ENCODE data around the gene EMX1.

EMX1 gene

DNA sequence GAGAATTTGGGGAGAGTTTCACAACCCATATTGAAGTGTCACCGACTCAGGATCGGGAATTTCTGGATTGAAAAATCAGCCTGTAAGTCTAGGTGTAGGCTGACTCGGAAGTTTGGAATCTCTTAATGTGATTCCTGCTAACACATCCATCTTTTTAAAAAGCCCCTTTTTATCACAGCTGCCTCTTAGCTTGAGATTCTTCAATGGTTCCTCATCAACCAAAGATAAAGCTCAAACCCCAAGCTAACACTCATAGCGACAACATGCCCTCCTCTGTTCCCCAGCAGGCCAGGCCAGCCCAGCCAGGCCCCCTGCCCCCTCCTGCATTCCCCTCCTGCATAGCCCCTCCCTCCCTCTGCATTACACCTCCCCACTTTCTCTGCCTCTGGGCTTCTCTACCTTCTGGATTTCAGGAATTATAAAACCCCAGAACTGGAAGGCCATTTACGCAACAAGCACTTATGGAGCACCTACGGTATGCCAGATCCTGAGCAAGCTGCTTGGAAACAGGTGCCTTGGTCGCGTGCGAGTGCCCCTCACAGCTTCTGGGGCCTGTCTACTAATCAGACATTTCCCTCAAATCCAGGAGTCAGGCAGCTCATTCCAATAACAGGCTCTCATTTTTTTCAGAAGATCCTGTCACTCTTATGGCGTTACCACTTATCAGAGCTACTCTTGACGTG, 63.4 kb downstream of the EMX1 start:
- DNase-seq (ENCODE audit: low spot score), result no peak

DNA sequence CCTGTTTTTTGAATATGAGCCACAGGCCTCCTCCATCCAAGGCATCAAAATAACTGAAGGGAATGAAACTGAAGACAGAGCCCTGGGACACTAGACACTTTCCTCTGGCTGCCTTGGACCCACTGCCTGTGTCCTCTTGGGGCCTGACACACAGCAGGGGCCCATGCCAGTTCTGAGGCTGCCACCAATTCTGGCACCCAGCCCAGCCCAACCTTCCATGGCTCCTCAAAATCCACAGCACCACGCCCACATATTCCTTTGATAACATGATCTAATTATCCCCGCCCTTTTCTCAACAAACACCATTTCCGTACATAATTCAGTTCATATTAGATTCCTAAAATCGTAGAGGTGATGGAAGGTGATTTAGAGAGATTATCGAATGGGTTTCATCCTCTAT, 64.2 kb downstream of the EMX1 start:
- no peak for DNase-seq (ENCODE audit: low spot score)

DNA sequence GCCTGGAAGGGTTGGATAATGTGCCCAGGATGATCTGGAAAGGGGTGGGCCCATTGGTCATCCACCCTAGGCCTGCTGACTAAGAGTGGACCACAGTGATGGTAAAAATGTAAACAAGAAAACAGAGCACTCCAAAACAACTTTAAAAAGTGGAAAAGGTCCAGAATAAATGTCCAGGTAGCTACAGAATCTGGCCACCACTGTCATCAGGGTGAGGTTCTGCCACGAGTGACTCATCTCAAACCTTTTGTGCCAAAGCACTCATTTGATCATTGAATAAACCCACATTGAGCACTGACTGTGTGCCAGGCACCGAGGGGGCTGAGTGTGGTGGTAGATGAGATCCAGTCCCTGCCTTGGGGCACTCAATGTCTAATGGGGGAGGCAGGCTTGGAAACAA, 64.9 kb downstream of the EMX1 start:
- no peak for DNase-seq (ENCODE audit: low spot score)

DNA sequence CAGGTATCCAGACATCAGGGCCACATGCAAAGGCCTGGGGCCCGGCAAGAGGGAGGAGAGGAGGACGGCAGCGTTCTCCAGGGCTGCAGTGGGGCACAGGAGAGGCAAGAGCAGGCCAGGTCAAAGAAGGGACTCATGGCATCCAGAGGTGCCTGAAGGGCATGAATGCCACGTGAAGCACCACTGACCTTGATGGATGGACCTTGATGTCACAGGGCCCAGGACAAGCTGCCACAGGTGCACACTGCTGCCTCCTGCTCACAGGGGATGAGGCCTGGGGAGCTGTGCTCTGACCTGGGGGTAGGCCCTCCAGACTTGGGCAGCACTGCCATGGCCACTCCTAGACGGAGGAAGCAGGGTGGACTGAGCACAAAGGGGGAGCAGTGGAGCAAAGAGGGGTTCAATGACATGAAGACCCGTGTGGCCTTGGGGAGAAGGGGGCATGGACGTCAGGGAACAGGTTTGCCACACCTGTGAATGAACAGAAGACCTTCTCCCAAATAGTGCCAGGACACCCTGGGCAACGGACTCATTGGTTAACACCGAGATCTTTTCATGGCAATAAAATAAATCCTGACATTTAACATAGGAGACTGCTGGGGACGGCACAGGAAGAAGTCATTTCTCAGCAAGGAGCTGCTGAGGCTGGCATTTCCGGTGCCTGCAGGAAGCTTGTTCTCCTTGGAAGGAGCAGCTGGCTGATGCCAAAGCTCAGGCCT, 65.6 kb downstream of the EMX1 start:
- no peak for DNase-seq (ENCODE audit: low spot score)

DNA sequence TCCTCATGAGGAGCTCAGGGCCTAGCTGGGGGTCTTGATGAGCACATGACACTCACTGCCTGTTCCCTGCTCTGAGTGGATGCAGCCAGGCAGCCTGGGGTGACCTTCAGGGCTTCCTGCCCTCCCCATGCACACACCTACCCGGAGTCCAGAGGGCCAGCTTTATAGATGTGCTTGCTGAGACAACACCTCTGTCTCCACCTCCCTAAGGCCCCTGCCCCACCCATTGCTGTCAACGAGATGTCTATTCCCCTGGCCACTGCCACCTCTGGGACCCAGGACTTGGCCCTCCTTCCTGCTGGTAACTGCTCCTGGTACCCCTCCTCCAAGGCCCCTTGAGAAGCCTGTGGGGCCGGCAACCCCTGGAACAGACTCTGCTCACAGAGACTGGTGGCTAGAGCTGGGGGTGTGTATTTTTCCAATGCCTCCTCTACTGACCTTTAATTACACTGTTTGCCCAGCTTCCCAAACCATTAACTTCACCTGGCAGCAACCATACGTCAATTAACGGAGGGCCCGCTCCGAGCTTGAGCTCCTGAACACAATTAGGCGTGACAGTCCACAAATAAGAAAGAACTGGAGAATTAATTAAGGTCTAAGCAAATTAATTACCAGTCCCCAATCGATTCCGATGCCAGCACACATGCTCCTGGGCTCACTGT, 66.3 kb downstream of the EMX1 start:
- DNase-seq (ENCODE audit: low spot score), result no peak

DNA sequence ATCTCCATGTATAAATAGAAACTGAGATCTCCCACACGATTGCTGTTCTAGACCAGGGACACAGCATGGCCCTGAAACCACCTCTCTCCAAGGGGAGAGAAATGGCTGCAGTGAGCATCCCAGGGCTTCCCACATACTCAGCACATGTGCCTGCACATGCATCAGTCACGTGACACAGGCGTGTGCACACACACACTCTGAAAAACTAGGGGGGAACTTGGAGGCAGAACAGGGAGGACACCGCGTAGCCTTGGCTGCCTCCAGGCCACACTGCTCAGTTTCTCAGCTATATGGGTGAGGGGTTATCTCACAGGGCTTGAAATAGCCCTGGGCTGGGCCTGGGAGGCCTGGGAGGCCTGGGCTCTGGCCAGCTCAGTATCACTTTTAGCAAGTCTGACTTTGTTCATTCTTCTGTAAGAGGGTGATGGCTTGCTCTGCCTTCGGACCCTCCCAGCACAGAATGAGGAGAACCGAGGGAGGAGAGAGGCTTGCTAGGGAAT, 66.9 kb downstream of the EMX1 start:
- DNase-seq (ENCODE audit: low spot score), result no peak

All from hematopoietic multipotent progenitor cell treated with erythropoietin and hydrocortisone succinate and interleukin-3 and kit ligand, for 17 days (in vitro differentiated cells).